Measurements from ENCODE around the gene IPCEF1.

The IPCEF1 gene

GRCh38 chr6:154297210-154297609 is 59.4 kb downstream of the IPCEF1 start:
- no peak for TF ChIP-seq CTCF (IDR thresholded peaks at IDR 0.05; ENCODE audit: low read depth, low read length)
- DNase-seq (ENCODE audit: extremely low read depth, low read depth) = no peak

- no peak for TF ChIP-seq CTCF (IDR thresholded peaks at IDR 0.05; ENCODE audit: low read depth, low read length)
- DNase-seq (ENCODE audit: extremely low read depth, low read depth) = no peak
These were observed 60.9 kb downstream of the IPCEF1 start for GRCh38 chr6:154295733-154296132.

- DNase-seq (ENCODE audit: extremely low read depth, low read depth) = peak; percentile 45
These were observed 63.6 kb downstream of the IPCEF1 start for GRCh38 chr6:154292855-154293519.

GRCh38 chr6:154292066-154292465 is 64.5 kb downstream of the IPCEF1 start:
- TF ChIP-seq CTCF (IDR thresholded peaks at IDR 0.05; ENCODE audit: low read depth, low read length) = no peak

More at GRCh38 chr6:154292855-154293519, 63.6 kb downstream of the IPCEF1 start:
- TF ChIP-seq CTCF (IDR thresholded peaks at IDR 0.05; ENCODE audit: low read depth, low read length) = no peak

GRCh38 chr6:154289818-154290508 is 66.6 kb downstream of the IPCEF1 start:
- DNase-seq (ENCODE audit: extremely low read depth, low read depth) = no peak
- no peak for TF ChIP-seq CTCF (IDR thresholded peaks at IDR 0.05; ENCODE audit: low read depth, low read length)

More at GRCh38 chr6:154292066-154292465, 64.5 kb downstream of the IPCEF1 start:
- no peak for DNase-seq (ENCODE audit: extremely low read depth, low read depth)

GRCh38 chr6:154285826-154286225 is 70.8 kb downstream of the IPCEF1 start:
- no peak for DNase-seq (ENCODE audit: extremely low read depth, low read depth)
- TF ChIP-seq CTCF (IDR thresholded peaks at IDR 0.05; ENCODE audit: low read depth, low read length) = no peak

- TF ChIP-seq CTCF (IDR thresholded peaks at IDR 0.05; ENCODE audit: low read depth, low read length) = no peak
- no peak for DNase-seq (ENCODE audit: extremely low read depth, low read depth)
These were observed 72.2 kb downstream of the IPCEF1 start for GRCh38 chr6:154284313-154284853.
